Loucy (cell line): ENCODE measurements around the gene CALHM2.

Experiments used
- H2AFZ ChIP-seq: fragments of 200-600 bp; sonication (generic); 2 replicates; pipeline ENCODE4 v1.6.0; 2016; ENCODE audit warnings: antibody characterized with exemption, mild to moderate bottlenecking, low read length, moderate library complexity
- H3F3A ChIP-seq: fragments of 200-600 bp; 2 replicates; pipeline ENCODE4 v1.6.0; 2016; ENCODE audit warnings: antibody characterized with exemption, low read depth, mild to moderate bottlenecking
- H3K27me3 ChIP-seq: fragments of 200-600 bp; sonication (generic); 2 replicates; pipeline ENCODE4 v1.6.1; 2014; ENCODE audit warnings: low read length, mild to moderate bottlenecking; ENCODE audit not compliant: insufficient read depth, poor library complexity, severe bottlenecking
- H3K36me3 ChIP-seq: fragments of 200-600 bp; sonication (generic); 2 replicates; pipeline ENCODE4 v1.6.1; 2016; ENCODE audit warnings: low read length; ENCODE audit not compliant: insufficient read depth
- H3K4me1 ChIP-seq: fragments of 200-600 bp; sonication (generic); 2 replicates; pipeline ENCODE4 v1.5.1; 2014; ENCODE audit warnings: low read length, mild to moderate bottlenecking; ENCODE audit not compliant: insufficient read depth, poor library complexity, severe bottlenecking
- H3K4me2 ChIP-seq: fragments of 200-600 bp; sonication (generic); 2 replicates; pipeline ENCODE4 v1.6.0; 2014; ENCODE audit warnings: antibody characterized with exemption, low read length, low read depth, mild to moderate bottlenecking; ENCODE audit not compliant: poor library complexity, severe bottlenecking
- H3K4me3 ChIP-seq: fragments of 200-600 bp; sonication (generic); 2 replicates; pipeline ENCODE4 v1.5.1; 2014; ENCODE audit warnings: low read length, mild to moderate bottlenecking, mixed read lengths; ENCODE audit not compliant: poor library complexity, severe bottlenecking
- H3K79me2 ChIP-seq: fragments of 200-600 bp; sonication (generic); 2 replicates; pipeline ENCODE4 v1.6.1; 2014; ENCODE audit warnings: low read length; ENCODE audit not compliant: insufficient read depth
- H3K9ac ChIP-seq: fragments of 200-600 bp; sonication (generic); 2 replicates; pipeline ENCODE4 v1.6.0; 2014; ENCODE audit warnings: mild to moderate bottlenecking, low read depth, low read length, moderate library complexity; ENCODE audit not compliant: poor library complexity, severe bottlenecking
- H3K9me2 ChIP-seq: fragments of 200-600 bp; sonication (generic); replicated peaks from 2 replicates; pipeline ENCODE4 v1.6.1; 2016; ENCODE audit warnings: low read depth, low read length, mixed read lengths
- H3K9me3 ChIP-seq: fragments of 200-600 bp; sonication (generic); 2 replicates; pipeline ENCODE4 v1.6.1; 2014; ENCODE audit warnings: mild to moderate bottlenecking, antibody characterized with exemption, low read length, low read depth; ENCODE audit not compliant: insufficient read depth
- H4K20me1 ChIP-seq: fragments of 200-600 bp; sonication (generic); 2 replicates; pipeline ENCODE4 v1.6.0; 2014; ENCODE audit warnings: antibody characterized with exemption, low read length, mild to moderate bottlenecking; ENCODE audit not compliant: insufficient read depth, poor library complexity, severe bottlenecking
- EZH2phosphoT487 ChIP-seq: fragments of 200-600 bp; IDR thresholded peaks from 2 replicates; pipeline ENCODE4 v1.6.1; 2018; ENCODE audit warnings: antibody characterized with exemption, mild to moderate bottlenecking, moderate library complexity, borderline replicate concordance
- TF ChIP-seq, protein P1 (sequence below): fragments of 200-600 bp; sonication (generic); conservative IDR thresholded peaks from 2 replicates; pipeline ENCODE4 v1.5.1; 2014; ENCODE audit warnings: mild to moderate bottlenecking, antibody characterized with exemption, low read length

The CALHM2 gene

DNA sequence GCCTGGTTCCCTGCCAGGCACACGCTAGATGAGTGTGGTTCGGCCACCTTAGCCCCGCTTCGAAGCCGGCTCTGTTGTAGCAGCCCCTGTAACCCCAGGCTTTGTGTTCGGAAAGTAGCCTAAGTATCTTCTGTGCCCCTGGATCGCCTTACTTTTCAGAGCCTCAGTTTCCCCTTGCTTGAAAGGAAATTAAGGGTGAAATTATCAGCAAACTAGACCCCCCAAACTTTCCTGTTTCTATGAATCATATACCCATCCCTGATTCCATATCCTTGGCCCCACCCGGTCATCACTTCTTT, 55.4 kb downstream of the CALHM2 start:
- H3K4me3 ChIP-seq, result peak overlapping the region; percentile 92
- no peak for TF ChIP-seq EZH2phosphoT487
- TF ChIP-seq, protein P1, sequence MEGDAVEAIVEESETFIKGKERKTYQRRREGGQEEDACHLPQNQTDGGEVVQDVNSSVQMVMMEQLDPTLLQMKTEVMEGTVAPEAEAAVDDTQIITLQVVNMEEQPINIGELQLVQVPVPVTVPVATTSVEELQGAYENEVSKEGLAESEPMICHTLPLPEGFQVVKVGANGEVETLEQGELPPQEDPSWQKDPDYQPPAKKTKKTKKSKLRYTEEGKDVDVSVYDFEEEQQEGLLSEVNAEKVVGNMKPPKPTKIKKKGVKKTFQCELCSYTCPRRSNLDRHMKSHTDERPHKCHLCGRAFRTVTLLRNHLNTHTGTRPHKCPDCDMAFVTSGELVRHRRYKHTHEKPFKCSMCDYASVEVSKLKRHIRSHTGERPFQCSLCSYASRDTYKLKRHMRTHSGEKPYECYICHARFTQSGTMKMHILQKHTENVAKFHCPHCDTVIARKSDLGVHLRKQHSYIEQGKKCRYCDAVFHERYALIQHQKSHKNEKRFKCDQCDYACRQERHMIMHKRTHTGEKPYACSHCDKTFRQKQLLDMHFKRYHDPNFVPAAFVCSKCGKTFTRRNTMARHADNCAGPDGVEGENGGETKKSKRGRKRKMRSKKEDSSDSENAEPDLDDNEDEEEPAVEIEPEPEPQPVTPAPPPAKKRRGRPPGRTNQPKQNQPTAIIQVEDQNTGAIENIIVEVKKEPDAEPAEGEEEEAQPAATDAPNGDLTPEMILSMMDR, result no peak
- H3K79me2 ChIP-seq, result peaks cover 86% of the 10 kb centered on the region
- H3K4me1 ChIP-seq, result peaks cover 56% of the 10 kb centered on the region
- no peaks in the 10 kb centered on the region for H3K9me2 ChIP-seq
- no peaks in the 10 kb centered on the region for H3K9me3 ChIP-seq
- H3K27me3 ChIP-seq, result no peaks in the 10 kb centered on the region
- H3K36me3 ChIP-seq, result no peaks in the 10 kb centered on the region
- H2AFZ ChIP-seq, result peak overlapping the region; percentile 78
- H3F3A ChIP-seq, result no peaks in the 10 kb centered on the region
- peak overlapping the region; percentile 94 for H3K4me2 ChIP-seq
- peak overlapping the region; percentile 94 for H3K9ac ChIP-seq
- H4K20me1 ChIP-seq, result peaks cover 27% of the 10 kb centered on the region
